Motor neuron (in vitro differentiated cells): ENCODE data around the gene FMR1NB. TPM values are rescaled to one million over a fixed set of nuclear protein-coding genes. Genes with fewer than 3 reads are reported as not detected.
A peak's percentile ranks its signal among the peaks of the same experiment; 100 is the strongest.

Source experiments
- ATAC-seq, 8 experiments: fragments of 200-7000 bp; cut with Tn5 transposase; replicated peaks in 6 of 8; 2 replicates each; pipeline ENCODE4 v1.8.0; 2021; ENCODE audit warnings: mild to moderate bottlenecking in 8 of 8, moderate library complexity in 8 of 8
- H3K27ac ChIP-seq, 2 donors: fragments of 250-450 bp; sonication (Bioruptor Pico); 2 replicates each; pipeline ENCODE4 v1.9.0; 2021; ENCODE audit warnings: antibody characterized with exemption in 2 of 2, mild to moderate bottlenecking in 2 of 2, moderate library complexity in 1 of 2
- H3K4me1 ChIP-seq, 2 donors: fragments of 250-450 bp; sonication (Bioruptor Pico); replicated peaks in 1 of 2; 2 replicates each; pipeline ENCODE4 v1.6.1; 2021; ENCODE audit warnings: antibody characterized with exemption in 2 of 2, mild to moderate bottlenecking in 2 of 2, moderate library complexity in 1 of 2
- H3K4me3 ChIP-seq, 5 donors: fragments of 250-450 bp; sonication (Bioruptor Pico); 2 replicates each; pipeline ENCODE4 v1.9.0; 2021; ENCODE audit warnings: antibody characterized with exemption in 5 of 5, mild to moderate bottlenecking in 5 of 5, moderate library complexity in 4 of 5
- WGBS, 10 experiments: fragments of 450-650 bp; shearing (Covaris generic); methylation state at CpG; one replicate each; pipeline ENCODE4 v1.0.0; 2022; 5-methylcytosine and 5-hydroxymethylcytosine counted together
- in situ Hi-C, 9 experiments: fragments of 400-800 bp; cut with MboI; loops; one replicate each; pipeline ENCODE4 v1.15.0; 2021; ENCODE audit warnings: low sequenced_read_pairs in 9 of 9, low pct_unique_long_range_greater_than_20kb in 2 of 9; ENCODE audit not compliant: unreplicated experiment in 9 of 9
- total RNA-seq, 8 experiments: library from RNA; unstranded; fragments of 300-600 nt; gene quantifications; 2 replicates each; pipeline versions ENCODE4 v1.2.3 to v1.2.4, GENCODE V29; 2022

FMR1NB gene
- total RNA-seq, result under 1 TPM in 1 of 8 experiments, not detected in 7; 0.47 TPM

- in situ Hi-C loops, result no loop called here
- no peak for ATAC-seq
- 95 to 100% methylated on average over 4 to 11 of the region's 35 CpGs; no CpG with 5 or more reads in 8 of the 10 experiments for WGBS, 10 experiments
- H3K4me1 ChIP-seq, result no peaks in the 10 kb centered on the region
- H3K27ac ChIP-seq, result no peak within 1 kb of the TSS
- no peak within 1 kb of the TSS for H3K4me3 ChIP-seq
Measured at GRCh38 chrX:147981038-147981752, at the start of gene FMR1NB. FMR1NB (plus strand) TSS chrX:147981337; CDS start chrX:147981403, 66 bp downstream.

GRCh38 chrX:147933815-147934214 is 47.3 kb upstream of the FMR1NB start:
- in situ Hi-C loops, result no loop called here
- H3K4me1 ChIP-seq, result no peaks in the 10 kb centered on the region
- H3K27ac ChIP-seq, result no peak overlapping the region
- no peak overlapping the region for H3K4me3 ChIP-seq
- 67 to 100% methylated on average over 1 of the region's 1 CpG; no CpG with 5 or more reads in 8 of the 10 experiments for WGBS, 10 experiments
- peak in 2 of 8 experiments; percentile 48 to 62 for ATAC-seq

GRCh38 chrX:147935156-147935758 is 45.9 kb upstream of the FMR1NB start:
- H3K4me1 ChIP-seq, result no peaks in the 10 kb centered on the region
- WGBS, 10 experiments, result 39 to 100% (median 68%) methylated on average over 2 to 3 of the region's 3 CpGs; no CpG with 5 or more reads in 7 of the 10 experiments
- no peak overlapping the region for H3K27ac ChIP-seq
- in situ Hi-C loops, result no loop called here
- no peak overlapping the region for H3K4me3 ChIP-seq
- ATAC-seq, result no peak

- in situ Hi-C loops, result no loop called here
- no peak overlapping the region for H3K27ac ChIP-seq
- no peaks in the 10 kb centered on the region for H3K4me1 ChIP-seq
- WGBS, 10 experiments, result 69 to 100% (median 83%) methylated on average over 3 to 5 of the region's 5 CpGs; no CpG with 5 or more reads in 7 of the 10 experiments
- H3K4me3 ChIP-seq, result no peak overlapping the region
- no peak for ATAC-seq
Measured at GRCh38 chrX:147945286-147945685, 35.9 kb upstream of the FMR1NB start.

- Histone ChIP-seq H3K27ac (no peak overlapping the region), H3K4me1 (no peaks in the 10 kb centered on the region), H3K4me3 (no peak overlapping the region)
- ATAC-seq, result no peak
- 40 to 100% (median 90%) methylated on average over 1 to 5 of the region's 7 CpGs; no CpG with 5 or more reads in 5 of the 10 experiments for WGBS, 10 experiments
- in situ Hi-C loops, result no loop called here
Measured at GRCh38 chrX:147948531-147948930, 32.6 kb upstream of the FMR1NB start.

- ATAC-seq, result no peak
- H3K4me1 ChIP-seq, result no peaks in the 10 kb centered on the region
- no peak overlapping the region for H3K4me3 ChIP-seq
- WGBS, 10 experiments, result 29 to 100% (median 92%) methylated on average over 1 of the region's 1 CpG; no CpG with 5 or more reads in 4 of the 10 experiments
- in situ Hi-C loops, result no loop called here
- H3K27ac ChIP-seq, result no peak overlapping the region
Measured at GRCh38 chrX:147950352-147950751, 30.8 kb upstream of the FMR1NB start.

- no peaks in the 10 kb centered on the region for H3K4me1 ChIP-seq
- H3K27ac ChIP-seq, result no peak overlapping the region
- no peak for ATAC-seq
- H3K4me3 ChIP-seq, result no peak overlapping the region
- WGBS, 10 experiments, result 17% methylated on average over 2 of the region's 2 CpGs; no CpG with 5 or more reads in 9 of the 10 experiments
- in situ Hi-C loops, result no loop called here
Measured at GRCh38 chrX:147953976-147954375, 27.2 kb upstream of the FMR1NB start.

GRCh38 chrX:147957291-147957690 is 23.8 kb upstream of the FMR1NB start:
- in situ Hi-C loops, result no loop called here
- Histone ChIP-seq H3K4me3 (no peak overlapping the region), H3K27ac (no peak overlapping the region), H3K4me1 (no peaks in the 10 kb centered on the region)
- no peak for ATAC-seq
- 40 to 100% (median 80%) methylated on average over 1 of the region's 2 CpGs; no CpG with 5 or more reads in 7 of the 10 experiments for WGBS, 10 experiments

GRCh38 chrX:147958291-147958690 is 22.8 kb upstream of the FMR1NB start:
- Histone ChIP-seq H3K27ac (no peak overlapping the region), H3K4me1 (no peaks in the 10 kb centered on the region), H3K4me3 (no peak overlapping the region)
- in situ Hi-C loops, result no loop called here
- no peak for ATAC-seq
- WGBS, 10 experiments, result 33% methylated on average over 1 of the region's 1 CpG; no CpG with 5 or more reads in 9 of the 10 experiments

GRCh38 chrX:147960722-147961121 is 20.4 kb upstream of the FMR1NB start:
- 17 to 93% (median 60%) methylated on average over 1 to 2 of the region's 2 CpGs; no CpG with 5 or more reads in 5 of the 10 experiments for WGBS, 10 experiments
- no peak overlapping the region for H3K27ac ChIP-seq
- H3K4me3 ChIP-seq, result no peak overlapping the region
- peak in 5 of 8 experiments; percentile 24 to 74 (median 44) for ATAC-seq
- H3K4me1 ChIP-seq, result no peaks in the 10 kb centered on the region
- in situ Hi-C loops, result no loop called here

- H3K27ac ChIP-seq, result no peak overlapping the region
- H3K4me1 ChIP-seq, result no peaks in the 10 kb centered on the region
- 38 to 71% (median 67%) methylated on average over 1 of the region's 1 CpG; no CpG with 5 or more reads in 7 of the 10 experiments for WGBS, 10 experiments
- no peak for ATAC-seq
- in situ Hi-C loops, result no loop called here
- H3K4me3 ChIP-seq, result no peak overlapping the region
Measured at GRCh38 chrX:147962476-147962875, 18.7 kb upstream of the FMR1NB start.

- H3K4me3 ChIP-seq, result no peak overlapping the region
- in situ Hi-C loops, result no loop called here
- no peak for ATAC-seq
- H3K4me1 ChIP-seq, result no peaks in the 10 kb centered on the region
- 20 to 78% (median 44%) methylated on average over 1 to 4 of the region's 6 CpGs; no CpG with 5 or more reads in 7 of the 10 experiments for WGBS, 10 experiments
- H3K27ac ChIP-seq, result no peak overlapping the region
Measured at GRCh38 chrX:147978931-147979330, 2.2 kb upstream of the FMR1NB start.

- 0% methylated on average over 1 of the region's 2 CpGs; no CpG with 5 or more reads in 9 of the 10 experiments for WGBS, 10 experiments
- no peaks in the 10 kb centered on the region for H3K4me1 ChIP-seq
- no peak for ATAC-seq
Measured at GRCh38 chrX:148020329-148020728, 39.2 kb downstream of the FMR1NB start.

More at GRCh38 chrX:148020329-148020728, 39.2 kb downstream of the FMR1NB start:
- in situ Hi-C loops, result no loop called here
- no peak overlapping the region for H3K27ac ChIP-seq
- no peak overlapping the region for H3K4me3 ChIP-seq
